Measurements from ENCODE around the gene IL23R. TPM values are rescaled to one million over a fixed set of nuclear protein-coding genes. Genes with fewer than 3 reads are reported as not detected.
A peak's percentile ranks its signal among the peaks of the same experiment; 100 is the strongest.

Gene IL23R
- polyA plus RNA-seq, 3 donors from 2014 or later = 0.12 to 1.4 (median 0.23) TPM

GRCh38 chr1:67242016-67242415, 75.8 kb downstream of the IL23R start:
- no peaks in the 10 kb centered on the region for H3K9me3 Mint-ChIP-seq
- no peak overlapping the region for H3K27ac Mint-ChIP-seq

GRCh38 chr1:67250051-67250653, 83.9 kb downstream of the IL23R start:
- Mint-ChIP-seq H3K36me3 (peaks cover 5 to 14% (median 9%) of the 10 kb centered on the region in 3 donors), H3K27me3 (ENCODE audit: low read depth in 3 of 3) (peaks cover 0 to 5% (median 2%) of the 10 kb centered on the region in 3 donors), H3K27ac (no peak overlapping the region), H3K4me1 (no peaks in the 10 kb centered on the region), H3K9me3 (peaks cover 0 to 11% (median 7%) of the 10 kb centered on the region in 6 donors), H3K4me3 (no peak overlapping the region)
- DNase-seq = no peak

More at GRCh38 chr1:67242016-67242415, 75.8 kb downstream of the IL23R start:
- no peak overlapping the region for H3K4me3 Mint-ChIP-seq
- H3K27me3 Mint-ChIP-seq (ENCODE audit: low read depth in 3 of 3) = peaks cover 0 to 7% (median 4%) of the 10 kb centered on the region in 3 donors
- peaks cover 0 to 5% (median 0%) of the 10 kb centered on the region in 3 donors for H3K36me3 Mint-ChIP-seq
- no peak for DNase-seq
- H3K4me1 Mint-ChIP-seq = peaks cover 5 to 12% of the 10 kb centered on the region in 2 donors

DNA sequence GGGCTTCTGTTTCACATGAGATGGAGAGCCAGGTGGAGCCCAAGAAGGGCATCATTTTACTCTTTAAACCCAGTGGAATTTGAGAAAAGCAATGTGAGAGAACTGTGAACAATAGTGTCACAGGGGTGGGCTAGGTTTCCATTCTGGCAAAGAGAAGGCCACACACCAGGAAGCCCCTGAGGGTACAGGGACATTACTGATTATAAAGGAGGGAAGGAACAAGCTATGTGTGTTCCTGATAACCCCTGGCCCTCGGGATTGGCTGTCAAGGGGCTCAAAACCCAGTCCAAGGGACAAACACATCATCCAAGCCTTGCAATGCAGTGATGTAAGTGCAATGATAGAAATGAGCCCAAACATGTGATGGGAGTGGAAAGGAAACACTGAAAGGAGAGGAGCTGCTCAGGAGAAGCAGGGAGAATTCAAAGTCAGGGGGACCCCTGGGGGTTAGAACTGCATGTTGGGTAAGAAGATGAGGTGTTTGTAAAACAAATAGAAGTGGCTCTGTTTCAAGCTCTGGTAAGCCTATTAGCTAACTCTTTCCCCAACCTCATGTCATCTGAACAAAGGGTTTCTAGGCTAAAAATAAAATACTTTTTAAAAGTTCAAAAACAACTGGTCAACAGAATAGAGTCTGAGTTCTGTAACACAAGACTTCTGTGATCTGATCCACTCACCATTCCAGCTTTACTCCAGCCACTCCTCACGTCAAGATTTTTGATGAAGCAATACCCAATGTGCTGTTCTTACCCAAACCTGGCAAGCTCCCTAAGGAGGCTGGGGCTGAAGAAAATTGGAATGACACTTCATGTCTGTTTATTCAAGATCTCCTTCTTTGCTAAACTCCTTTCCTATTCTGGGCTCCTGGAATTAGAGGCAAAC, 90.3 kb downstream of the IL23R start:
- Mint-ChIP-seq H3K27ac (peak overlapping the region in 3 of 6 donors; percentile 0 to 64 (median 5)), H3K4me3 (peak overlapping the region in 1 of 5 donors; percentile 24), H3K36me3 (peaks cover 0 to 5% (median 0%) of the 10 kb centered on the region in 3 donors), H3K4me1 (peaks cover 15 to 23% of the 10 kb centered on the region in 2 donors), H3K27me3 (ENCODE audit: low read depth in 3 of 3) (peaks cover 0 to 1% (median 0%) of the 10 kb centered on the region in 3 donors), H3K9me3 (no peaks in the 10 kb centered on the region)
- DNase-seq = no peak

GRCh38 chr1:67257173-67257535, 90.9 kb downstream of the IL23R start:
- H3K4me3 Mint-ChIP-seq = no peak overlapping the region
- H3K27ac Mint-ChIP-seq = peak overlapping the region in 1 of 6 donors; percentile 27
- H3K4me1 Mint-ChIP-seq = peaks cover 21 to 29% of the 10 kb centered on the region in 2 donors
- peaks cover 0 to 1% (median 0%) of the 10 kb centered on the region in 3 donors for H3K27me3 Mint-ChIP-seq (ENCODE audit: low read depth in 3 of 3)
- no peaks in the 10 kb centered on the region for H3K9me3 Mint-ChIP-seq
- H3K36me3 Mint-ChIP-seq = peaks cover 0 to 5% (median 0%) of the 10 kb centered on the region in 3 donors
- DNase-seq = no peak

GRCh38 chr1:67261680-67262079, 95.4 kb downstream of the IL23R start:
- H3K36me3 Mint-ChIP-seq = no peaks in the 10 kb centered on the region
- peak overlapping the region in 4 of 6 donors; percentile 3 to 79 (median 58) for H3K27ac Mint-ChIP-seq
- peak; percentile 26 to 36 (median 33) for DNase-seq
- peak overlapping the region in 2 of 5 donors; percentile 33 to 51 for H3K4me3 Mint-ChIP-seq
- peaks cover 52 to 61% of the 10 kb centered on the region in 2 donors for H3K4me1 Mint-ChIP-seq
- H3K9me3 Mint-ChIP-seq = no peaks in the 10 kb centered on the region
- peaks cover 0 to 1% (median 0%) of the 10 kb centered on the region in 3 donors for H3K27me3 Mint-ChIP-seq (ENCODE audit: low read depth in 3 of 3)

- peaks cover 43 to 60% of the 10 kb centered on the region in 2 donors for H3K4me1 Mint-ChIP-seq
- peak overlapping the region in 2 of 5 donors; percentile 10 to 33 for H3K4me3 Mint-ChIP-seq
- H3K9me3 Mint-ChIP-seq = no peaks in the 10 kb centered on the region
- peaks cover 0 to 3% (median 0%) of the 10 kb centered on the region in 3 donors for H3K36me3 Mint-ChIP-seq
- peak overlapping the region in 3 of 6 donors; percentile 36 to 68 (median 63) for H3K27ac Mint-ChIP-seq
- DNase-seq = no peak
- peaks cover 0 to 1% (median 0%) of the 10 kb centered on the region in 3 donors for H3K27me3 Mint-ChIP-seq (ENCODE audit: low read depth in 3 of 3)
These were observed 96.5 kb downstream of the IL23R start for GRCh38 chr1:67262735-67263134.

GRCh38 chr1:67264152-67264551, 97.9 kb downstream of the IL23R start:
- Mint-ChIP-seq H3K36me3 (peaks cover 0 to 3% (median 0%) of the 10 kb centered on the region in 3 donors), H3K4me3 (peak overlapping the region; percentile 76 to 90 (median 86)), H3K27ac (peak overlapping the region; percentile 84 to 97 (median 94)), H3K4me1 (peaks cover 48 to 66% of the 10 kb centered on the region in 2 donors), H3K27me3 (ENCODE audit: low read depth in 3 of 3) (peaks cover 0 to 1% (median 0%) of the 10 kb centered on the region in 3 donors), H3K9me3 (no peaks in the 10 kb centered on the region)
- no peak for DNase-seq

GRCh38 chr1:67264899-67265298, 98.6 kb downstream of the IL23R start:
- H3K4me1 Mint-ChIP-seq = peaks cover 48 to 67% of the 10 kb centered on the region in 2 donors
- H3K9me3 Mint-ChIP-seq = no peaks in the 10 kb centered on the region
- peak in 2 of 3 donors; percentile 26 to 28 for DNase-seq
- peaks cover 0 to 3% (median 3%) of the 10 kb centered on the region in 3 donors for H3K36me3 Mint-ChIP-seq
- peak overlapping the region; percentile 84 to 97 (median 94) for H3K27ac Mint-ChIP-seq
- peak overlapping the region; percentile 76 to 90 (median 86) for H3K4me3 Mint-ChIP-seq
- peaks cover 0 to 1% (median 0%) of the 10 kb centered on the region in 3 donors for H3K27me3 Mint-ChIP-seq (ENCODE audit: low read depth in 3 of 3)

DNA sequence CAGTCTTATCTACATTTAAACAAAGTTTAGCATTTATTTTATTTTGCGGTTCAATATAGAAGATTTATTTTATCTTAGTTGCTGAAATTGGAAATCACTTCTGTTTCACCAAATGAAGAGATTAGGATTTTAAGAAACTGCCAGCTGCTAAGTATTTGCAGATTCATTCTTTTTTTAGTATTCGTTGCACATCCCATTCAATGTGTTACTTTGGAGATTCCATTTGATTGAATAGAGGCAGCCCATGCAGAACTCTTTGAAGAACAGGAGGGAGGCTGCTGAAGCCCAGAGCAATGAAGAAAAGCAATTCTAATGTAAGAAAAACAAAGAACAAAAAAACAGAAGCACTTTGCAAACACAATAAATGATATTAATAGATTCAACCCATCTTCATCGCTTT, 102.8 kb downstream of the IL23R start:
- Mint-ChIP-seq H3K36me3 (peaks cover 0 to 15% (median 14%) of the 10 kb centered on the region in 3 donors), H3K27me3 (ENCODE audit: low read depth in 3 of 3) (peaks cover 0 to 2% (median 0%) of the 10 kb centered on the region in 3 donors), H3K9me3 (peaks cover 0 to 10% (median 0%) of the 10 kb centered on the region in 6 donors), H3K4me3 (no peak overlapping the region), H3K4me1 (peaks cover 33 to 60% of the 10 kb centered on the region in 2 donors), H3K27ac (no peak overlapping the region)
- no peak for DNase-seq

DNA sequence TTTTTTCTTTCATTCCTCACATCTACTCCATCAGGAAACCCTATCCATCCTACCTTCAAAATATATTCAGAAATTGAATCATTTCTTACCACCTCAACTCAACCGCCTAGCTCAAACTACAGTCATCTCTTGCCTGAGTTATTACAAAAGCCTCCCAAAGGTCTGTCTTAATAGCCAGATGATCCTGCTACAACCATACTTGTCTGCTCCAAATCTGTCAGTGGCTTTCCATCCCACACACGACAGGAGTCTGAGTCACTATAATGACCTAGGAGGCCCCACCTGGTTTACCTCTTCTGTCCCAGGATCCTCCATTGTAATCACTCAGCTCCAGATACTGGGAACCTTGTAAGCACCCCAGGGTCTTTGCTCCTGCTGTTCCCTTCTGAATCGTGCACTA, 104.3 kb downstream of the IL23R start:
- Mint-ChIP-seq H3K4me3 (no peak overlapping the region), H3K27ac (peak overlapping the region in 2 of 6 donors; percentile 4 to 60), H3K36me3 (peaks cover 0 to 15% (median 14%) of the 10 kb centered on the region in 3 donors), H3K27me3 (ENCODE audit: low read depth in 3 of 3) (peaks cover 0 to 2% (median 0%) of the 10 kb centered on the region in 3 donors), H3K9me3 (peaks cover 0 to 10% (median 0%) of the 10 kb centered on the region in 6 donors), H3K4me1 (peaks cover 34 to 60% of the 10 kb centered on the region in 2 donors)
- DNase-seq = no peak

DNA sequence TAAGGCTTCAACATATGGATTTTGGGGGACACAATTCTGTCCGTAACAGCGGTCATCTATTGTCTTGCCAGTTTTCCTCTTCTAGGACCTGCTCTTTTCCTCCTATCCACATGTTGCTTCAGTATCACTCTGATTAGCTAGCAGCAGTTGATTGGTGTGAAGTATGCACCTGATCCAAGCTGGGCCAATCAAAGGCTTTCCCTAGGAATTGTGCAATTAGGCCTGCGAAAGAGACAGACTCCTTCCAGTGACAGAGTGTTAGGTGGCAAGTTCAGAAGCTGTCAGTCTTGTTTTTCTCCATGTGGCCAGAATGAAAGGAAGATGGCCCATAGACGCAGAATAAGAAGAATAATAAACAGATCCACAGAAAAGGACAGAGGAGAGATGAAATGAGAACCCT, 107.3 kb downstream of the IL23R start:
- Mint-ChIP-seq H3K9me3 (peaks cover 0 to 10% (median 0%) of the 10 kb centered on the region in 6 donors), H3K4me1 (peaks cover 30 to 54% of the 10 kb centered on the region in 2 donors), H3K27me3 (ENCODE audit: low read depth in 3 of 3) (peaks cover 0 to 2% (median 2%) of the 10 kb centered on the region in 3 donors), H3K4me3 (no peak overlapping the region), H3K27ac (peak overlapping the region in 4 of 6 donors; percentile 28 to 67 (median 37)), H3K36me3 (peaks cover 0 to 14% (median 13%) of the 10 kb centered on the region in 3 donors)
- DNase-seq = no peak

DNA sequence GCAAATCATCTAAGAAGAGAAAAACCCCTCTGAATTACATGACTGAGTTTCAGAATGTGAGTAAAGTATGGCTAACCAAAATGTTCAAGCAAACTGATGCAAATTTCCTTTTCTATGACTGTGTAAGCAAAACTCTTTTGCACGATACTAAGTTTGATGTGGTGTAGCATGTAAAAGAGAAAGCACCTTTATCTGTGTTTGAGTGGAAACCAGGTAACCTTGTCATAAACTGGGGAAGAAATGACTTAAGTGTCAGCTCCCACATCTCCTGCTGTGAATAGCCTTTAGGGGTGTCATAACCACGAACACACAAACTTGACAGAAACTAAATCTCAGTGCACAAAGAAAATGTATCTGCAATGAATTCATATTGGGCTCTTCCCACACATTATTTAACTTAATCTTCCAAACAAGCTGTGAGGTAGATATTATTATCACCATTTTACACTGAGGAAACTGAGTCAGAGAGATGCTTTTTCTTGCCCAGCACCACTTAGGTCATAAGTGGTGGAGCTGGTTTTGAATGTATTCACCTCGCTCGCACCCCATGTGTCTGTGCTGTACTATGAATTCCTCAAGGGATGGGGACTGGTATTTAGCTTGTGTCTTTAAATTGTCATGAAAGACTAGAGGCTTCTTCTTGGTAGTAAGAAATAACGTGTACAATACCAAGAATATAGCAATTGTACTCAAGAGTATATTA, 108.5 kb downstream of the IL23R start:
- Mint-ChIP-seq H3K27ac (peak overlapping the region; percentile 1 to 85 (median 48)), H3K4me3 (peak overlapping the region; percentile 16 to 62 (median 50)), H3K4me1 (peaks cover 30 to 54% of the 10 kb centered on the region in 2 donors), H3K36me3 (peaks cover 0 to 13% (median 12%) of the 10 kb centered on the region in 3 donors), H3K27me3 (ENCODE audit: low read depth in 3 of 3) (peaks cover 0 to 2% (median 2%) of the 10 kb centered on the region in 3 donors), H3K9me3 (peaks cover 0 to 10% (median 0%) of the 10 kb centered on the region in 6 donors)
- DNase-seq = peak; percentile 53 to 72 (median 60)

DNA sequence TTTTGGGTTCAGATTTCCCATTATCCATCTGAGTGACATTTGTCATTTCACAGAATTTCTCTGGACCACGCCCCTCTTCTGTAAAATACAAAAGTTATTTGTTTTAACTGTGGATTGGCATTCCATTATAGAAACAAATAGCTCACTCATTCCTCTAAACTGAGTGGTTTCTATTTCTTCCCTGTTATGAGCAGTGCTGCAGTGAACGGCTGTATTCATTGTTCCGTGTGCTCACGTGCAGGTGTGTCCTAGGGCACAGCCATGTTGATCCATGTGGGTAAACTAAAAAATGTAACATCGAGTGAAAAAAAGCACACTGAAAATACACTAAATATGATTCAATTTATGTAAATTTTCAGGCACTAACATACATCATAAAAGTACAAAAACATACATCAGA, 114.4 kb downstream of the IL23R start:
- no peak overlapping the region for H3K4me3 Mint-ChIP-seq
- H3K9me3 Mint-ChIP-seq = no peaks in the 10 kb centered on the region
- peaks cover 0 to 2% (median 0%) of the 10 kb centered on the region in 3 donors for H3K27me3 Mint-ChIP-seq (ENCODE audit: low read depth in 3 of 3)
- peaks cover 10 to 20% of the 10 kb centered on the region in 2 donors for H3K4me1 Mint-ChIP-seq
- no peak for DNase-seq
- H3K36me3 Mint-ChIP-seq = peaks cover 0 to 5% (median 0%) of the 10 kb centered on the region in 3 donors
- no peak overlapping the region for H3K27ac Mint-ChIP-seq
